GM21390 (cell line): ENCODE measurements around the gene MAN2C1.
"Not testable (repeated sequence)": the region's sequence is repeated elsewhere in the genome, so short reads cannot be mapped to it uniquely, and the experiment has no call there.

Experiments
- ATAC-seq: cut with Tn5 transposase; IDR thresholded peaks from one replicate; pipeline ENCODE4 v1.9.1; 2021; ENCODE audit not compliant: unreplicated experiment

Gene MAN2C1

DNA sequence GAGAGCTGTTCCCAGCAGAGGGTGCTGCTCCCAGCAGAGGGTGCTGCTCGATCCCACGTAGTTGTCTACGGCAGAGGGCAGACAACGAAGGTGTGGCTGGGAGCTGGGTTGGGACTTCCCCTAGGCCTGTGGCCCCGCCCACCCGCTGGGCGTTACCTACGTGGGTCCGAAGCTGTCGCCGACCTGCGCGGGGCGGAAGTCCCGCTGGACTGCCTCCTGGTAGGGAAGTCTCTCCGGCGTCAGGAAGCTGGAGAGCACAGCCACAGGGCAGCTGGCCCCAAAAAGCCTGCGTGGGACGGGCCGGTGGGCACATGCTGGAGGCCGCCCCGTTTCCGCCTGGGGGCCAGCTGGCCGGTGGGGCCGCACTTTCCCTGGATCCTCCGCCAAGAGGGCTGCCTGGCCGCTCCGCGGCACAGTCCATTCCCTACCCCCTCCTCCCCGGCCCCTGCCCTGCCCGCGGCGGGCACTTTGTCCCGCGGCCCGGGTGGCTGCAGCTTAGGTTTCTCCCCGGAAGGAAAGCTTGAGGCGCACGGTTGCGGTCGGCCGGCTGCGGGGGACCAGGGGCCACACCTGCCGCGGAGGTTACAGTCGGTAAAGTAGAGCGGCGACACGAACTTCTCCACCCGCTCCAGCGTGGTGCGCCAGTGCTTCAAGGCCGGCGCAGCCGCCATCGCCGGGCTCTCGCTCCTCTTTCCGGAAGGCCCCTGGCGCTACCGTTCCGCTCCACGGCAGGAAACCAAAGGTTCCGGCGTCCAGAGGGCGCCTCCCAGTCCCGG, at the start of gene MAN2C1:
Gene MAN2C1 (minus strand): TSS at position 695 of the 776 bp plus-strand sequence. CDS start 24 bp downstream, at position 671.
- ATAC-seq = peak; percentile 83

DNA sequence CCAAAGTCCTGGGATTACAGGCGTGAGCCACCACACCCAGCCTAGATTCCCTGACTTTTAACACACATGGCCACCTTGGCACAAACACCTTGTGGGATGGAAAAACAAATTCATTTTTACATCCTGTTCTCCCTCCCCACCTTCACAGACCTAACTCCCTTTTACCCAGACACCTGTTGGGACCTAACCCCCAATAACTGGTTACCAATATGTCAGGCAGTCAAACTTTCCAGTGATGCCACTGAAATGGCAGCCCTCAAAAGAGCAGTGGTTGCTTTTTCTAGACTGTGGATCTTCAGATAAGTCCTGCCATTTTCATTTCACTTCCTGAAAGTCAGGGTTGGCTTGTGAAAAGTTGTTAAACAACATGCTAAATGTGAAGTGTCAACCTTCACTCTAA, 48.2 kb upstream of the MAN2C1 start:
- no peak for ATAC-seq

DNA sequence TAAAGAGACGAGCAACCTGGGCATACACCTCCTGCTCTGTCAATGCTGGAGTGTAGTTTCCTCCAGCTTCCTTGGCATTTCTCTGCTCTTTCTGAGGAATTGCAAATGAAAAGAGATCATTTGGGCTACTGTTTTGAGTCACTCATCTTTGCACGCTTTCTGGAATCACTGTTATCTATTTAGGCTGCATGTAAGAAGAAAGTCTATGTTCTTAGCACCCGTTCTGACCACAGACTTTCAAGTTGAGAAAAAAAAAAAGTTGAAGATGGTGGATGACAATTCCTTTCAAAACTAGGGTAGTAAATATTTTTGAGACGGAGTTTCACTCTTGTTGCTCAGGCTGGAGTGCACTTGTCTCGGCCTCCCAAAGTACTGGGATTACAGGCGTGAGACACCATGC, 41.8 kb upstream of the MAN2C1 start:
- no peak for ATAC-seq

DNA sequence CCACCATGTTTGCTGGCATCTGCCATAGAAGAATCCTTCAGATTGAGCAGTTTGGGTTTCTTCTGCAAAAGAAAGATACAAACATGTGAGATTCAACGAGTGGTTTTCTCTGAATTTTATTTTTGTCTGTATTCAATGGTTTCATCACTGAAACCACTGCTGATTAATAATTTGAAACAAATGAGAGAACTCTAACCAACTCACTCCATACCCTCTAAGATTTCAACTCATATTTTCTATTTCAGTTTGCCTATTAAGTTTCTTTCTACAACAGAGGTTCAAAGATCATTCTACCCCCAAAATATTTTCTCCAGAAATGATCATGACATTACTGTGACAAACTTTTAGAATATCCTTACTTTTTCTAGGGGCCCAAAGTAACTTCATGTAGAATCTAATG, 38.7 kb upstream of the MAN2C1 start:
- ATAC-seq = no peak

DNA sequence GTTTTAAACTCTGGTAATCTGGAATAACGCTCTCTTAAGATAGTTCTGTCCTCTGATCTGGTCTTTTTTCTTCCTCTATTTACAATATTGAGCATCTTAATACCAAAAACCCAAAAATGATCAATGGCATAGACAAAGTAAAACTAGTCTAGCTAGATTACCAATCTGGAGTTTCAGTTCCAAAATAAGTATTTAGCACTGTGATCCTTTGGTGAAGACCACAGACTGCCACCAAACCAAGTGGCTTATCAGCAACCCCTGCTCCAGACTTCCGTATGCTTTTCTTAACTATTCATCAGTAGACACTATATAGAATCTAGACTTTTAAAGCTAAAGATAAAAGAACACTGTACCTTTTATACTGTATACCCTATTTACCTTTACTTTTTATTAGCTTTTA, 35.5 kb upstream of the MAN2C1 start:
- no peak for ATAC-seq

DNA sequence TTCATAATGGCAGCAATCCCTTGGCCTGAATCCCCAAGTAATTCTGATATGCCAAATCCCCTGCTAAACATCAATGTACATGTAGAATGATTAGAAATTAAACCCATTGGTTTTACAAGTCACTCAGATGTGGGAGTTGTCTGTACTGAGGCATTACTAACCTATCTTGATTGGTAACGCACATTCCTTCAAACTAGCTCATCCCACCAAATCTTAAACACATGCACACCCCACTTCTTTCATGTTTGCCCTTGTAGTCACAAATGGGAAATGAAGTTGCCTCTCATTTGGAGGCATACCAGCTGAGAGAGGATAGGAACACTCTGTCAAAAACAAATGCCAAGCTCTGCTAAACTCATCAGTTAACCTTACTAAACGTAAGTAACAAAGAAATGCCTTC, 29.1 kb upstream of the MAN2C1 start:
- ATAC-seq = no peak

DNA sequence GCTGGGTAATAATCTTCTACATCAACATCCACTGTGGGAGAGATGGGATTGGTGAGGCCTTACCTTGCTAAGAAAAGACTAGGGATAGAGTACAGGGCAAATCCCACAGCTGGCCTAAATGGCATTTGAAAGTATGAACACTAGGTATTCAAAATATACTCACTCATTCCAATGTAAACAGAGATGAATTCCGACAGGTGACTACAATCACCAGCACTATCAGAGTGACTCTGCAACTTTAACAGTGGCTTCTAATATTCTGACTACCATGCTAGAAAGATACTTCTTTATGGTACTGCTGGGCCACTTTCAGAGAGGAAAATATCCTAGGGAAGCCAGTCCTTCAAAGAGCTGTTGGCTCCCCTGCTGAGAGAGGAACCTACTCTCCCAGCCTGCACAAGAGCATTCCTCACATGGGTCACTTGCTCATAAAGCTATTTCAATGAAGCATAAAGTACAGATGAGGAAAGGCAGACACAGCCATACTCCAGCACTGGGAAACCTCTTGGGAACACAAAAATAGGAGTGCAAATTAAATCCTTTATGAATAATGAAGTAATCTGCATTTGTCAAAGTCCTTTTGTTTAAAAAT, 21.5 kb upstream of the MAN2C1 start:
- no peak for ATAC-seq

DNA sequence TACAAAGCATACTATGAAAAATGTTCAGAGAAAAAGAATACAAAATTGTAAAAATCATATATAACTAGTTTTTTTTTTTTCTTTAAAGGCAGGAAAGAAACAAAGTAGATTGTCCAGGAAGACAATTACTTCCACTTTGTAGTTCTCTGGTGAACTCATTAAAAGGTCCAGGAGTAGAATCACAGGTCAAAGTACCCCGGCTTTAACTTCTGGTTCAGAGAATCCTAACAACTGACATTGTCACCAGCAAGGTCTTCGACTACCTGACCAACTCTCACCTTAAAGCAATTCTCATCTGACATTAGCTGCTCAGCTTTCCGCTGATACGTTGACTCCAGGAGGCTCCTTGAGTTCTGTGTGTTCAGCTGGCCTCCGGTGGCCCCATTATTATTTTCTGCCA, 15.6 kb upstream of the MAN2C1 start:
- ATAC-seq = not testable (repeated sequence)

DNA sequence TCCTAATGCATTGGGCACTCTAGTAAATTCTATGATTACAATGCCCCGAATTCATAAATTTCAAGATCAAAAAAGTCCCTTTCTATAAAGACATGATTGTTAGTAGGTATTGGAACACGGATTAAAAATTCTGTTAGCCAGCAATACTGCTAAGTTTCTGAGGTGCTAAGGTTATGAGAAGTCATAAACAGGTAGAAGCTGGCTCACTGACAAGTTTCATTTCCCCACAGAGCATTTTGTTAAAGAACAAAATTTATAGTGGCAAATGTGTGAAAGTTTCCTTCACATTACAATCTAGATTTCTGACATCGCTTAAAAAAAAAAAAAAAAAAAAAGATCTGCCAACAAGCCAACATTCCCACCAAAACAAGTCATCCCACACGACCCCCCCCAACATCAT, 12.4 kb upstream of the MAN2C1 start:
- ATAC-seq = no peak

DNA sequence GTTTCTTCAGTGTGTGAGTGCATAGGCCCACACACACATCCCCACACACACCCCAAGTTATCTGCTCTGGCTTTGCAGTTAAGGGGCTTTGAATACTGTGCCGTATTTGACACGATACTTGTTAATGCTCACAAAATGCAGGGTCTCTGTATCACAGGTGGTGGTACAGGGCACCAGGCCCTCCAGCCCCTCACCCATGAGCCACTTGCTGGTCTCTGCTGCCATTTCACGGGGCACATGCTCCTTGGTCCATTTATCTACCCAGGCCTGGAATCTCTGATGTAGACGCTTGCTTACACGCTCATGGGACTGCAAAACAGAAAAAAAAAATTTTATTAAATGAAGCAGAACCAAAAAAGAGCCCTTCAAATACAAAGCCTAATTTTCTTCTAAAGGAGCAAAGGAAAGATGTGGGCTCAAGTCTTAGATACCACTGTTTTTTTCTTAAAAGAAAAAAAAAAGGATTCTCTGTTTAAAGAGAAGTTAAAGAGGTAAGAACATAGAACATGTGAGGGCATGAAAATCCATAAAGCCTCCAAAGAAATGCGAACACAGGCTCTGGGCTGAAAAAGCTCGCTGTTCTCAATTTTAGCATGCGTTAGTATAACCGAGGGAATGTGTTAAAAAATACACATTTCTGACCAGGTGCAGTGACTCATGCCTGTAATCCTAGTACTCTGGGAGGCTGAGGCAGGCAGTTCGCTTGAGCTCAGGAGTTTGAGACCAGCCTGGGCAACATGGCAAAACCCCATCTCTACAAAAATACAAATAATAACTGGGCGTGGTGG, 3.7 kb upstream of the MAN2C1 start:
- ATAC-seq = no peak

DNA sequence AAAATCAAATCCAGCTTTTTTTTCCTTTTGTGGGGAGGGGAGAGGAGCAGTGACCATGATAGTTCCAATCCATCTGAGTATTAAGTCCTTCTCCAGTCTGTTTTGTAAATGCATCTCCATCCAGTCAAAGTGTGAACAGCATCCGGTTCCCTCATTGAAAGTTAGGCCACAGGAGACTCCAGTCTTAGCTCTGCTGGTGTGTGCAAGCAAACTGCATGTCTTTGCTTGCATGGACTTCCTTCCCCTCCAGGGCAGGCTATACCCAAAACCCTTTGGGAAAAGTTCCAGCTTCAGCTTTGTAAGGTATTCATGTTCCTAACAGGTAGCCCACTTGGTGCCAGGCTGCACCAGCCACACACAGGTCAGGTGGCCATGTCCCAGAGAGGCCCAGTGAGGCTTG, 3.1 kb upstream of the MAN2C1 start:
- no peak for ATAC-seq

DNA sequence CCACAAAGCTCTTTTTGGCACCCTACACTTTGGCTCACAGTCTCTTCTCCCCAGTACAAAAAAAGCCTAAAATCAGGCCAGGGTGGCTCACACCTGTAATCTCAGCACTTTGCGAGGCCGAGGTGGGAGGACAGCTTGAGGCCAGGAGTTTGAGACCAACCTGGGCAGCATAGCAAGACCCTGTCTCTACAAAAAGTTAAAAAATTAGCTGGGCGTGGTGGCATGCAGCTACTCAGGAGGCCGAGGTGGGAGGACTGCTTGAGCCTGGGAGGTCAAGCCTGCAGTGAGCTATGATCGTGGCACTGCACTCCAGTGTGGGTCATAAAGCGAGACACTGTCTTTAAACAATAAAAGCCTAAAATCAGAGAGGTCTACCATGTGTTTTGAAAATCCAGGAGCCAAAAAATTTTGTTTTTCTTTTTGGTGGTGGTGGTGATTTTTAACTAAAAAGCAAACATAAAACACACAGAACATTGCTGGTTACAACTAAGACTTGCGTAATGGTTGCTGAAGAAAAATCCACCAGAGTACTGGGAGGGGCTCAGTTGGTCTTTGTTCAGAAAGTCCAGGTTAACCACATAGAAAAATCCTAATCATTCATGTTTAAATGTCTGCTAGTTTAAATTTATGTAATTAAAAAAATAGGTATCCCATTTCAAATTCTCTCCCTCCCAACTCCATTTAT, 1.6 kb upstream of the MAN2C1 start:
- ATAC-seq = no peak

DNA sequence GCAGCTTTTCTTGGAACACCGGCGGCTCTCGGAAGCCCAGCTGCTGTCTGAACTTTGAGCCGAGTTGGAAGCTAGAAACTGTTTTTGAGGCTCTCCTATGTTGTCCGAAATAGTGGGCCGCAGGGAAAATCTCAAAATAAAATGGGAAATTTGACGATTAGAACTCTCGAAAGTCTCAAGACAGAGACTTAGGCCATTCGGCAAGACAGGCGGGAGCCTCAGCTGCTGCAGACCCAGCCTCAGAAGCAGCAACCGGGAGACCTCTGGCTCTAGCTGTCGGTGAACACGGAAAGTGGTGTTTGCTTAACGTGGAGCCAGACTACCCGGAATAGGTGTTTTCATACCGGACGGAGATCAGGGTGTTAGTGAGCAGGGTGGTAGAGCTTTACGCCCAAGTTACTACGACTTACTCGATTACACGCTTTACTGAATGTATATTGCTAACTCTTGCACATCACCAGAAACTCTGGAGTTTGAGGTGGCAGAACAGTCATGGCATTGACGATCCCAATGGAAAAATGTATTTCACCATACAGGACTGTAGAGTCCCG, 357 bp upstream of the MAN2C1 start:
- ATAC-seq = peak; percentile 2

DNA sequence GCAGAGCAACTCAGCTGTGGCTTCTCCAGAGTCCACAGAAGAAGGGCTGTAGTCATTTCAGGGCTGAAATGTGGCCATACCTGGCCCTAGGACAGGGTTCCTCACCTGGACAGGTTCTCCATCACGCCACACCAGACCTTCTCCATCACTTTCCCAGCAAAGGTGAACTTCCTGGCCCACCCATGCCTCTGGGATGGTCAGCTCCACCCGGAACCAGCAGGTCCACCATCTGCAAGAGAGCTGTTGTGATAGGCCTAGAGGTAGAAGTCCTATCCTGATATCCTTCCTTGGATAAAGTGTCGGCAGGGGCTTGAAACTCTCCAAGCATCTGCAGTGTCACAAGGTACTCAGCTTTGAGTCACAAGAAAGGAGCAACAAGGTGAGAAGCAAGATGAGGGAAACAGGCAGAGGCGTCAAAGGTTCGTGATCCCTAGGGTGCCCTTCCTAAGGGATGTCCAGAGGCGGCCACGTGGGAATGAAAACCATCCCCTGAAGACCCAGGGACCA, 948 bp downstream of the MAN2C1 start:
- ATAC-seq = no peak

DNA sequence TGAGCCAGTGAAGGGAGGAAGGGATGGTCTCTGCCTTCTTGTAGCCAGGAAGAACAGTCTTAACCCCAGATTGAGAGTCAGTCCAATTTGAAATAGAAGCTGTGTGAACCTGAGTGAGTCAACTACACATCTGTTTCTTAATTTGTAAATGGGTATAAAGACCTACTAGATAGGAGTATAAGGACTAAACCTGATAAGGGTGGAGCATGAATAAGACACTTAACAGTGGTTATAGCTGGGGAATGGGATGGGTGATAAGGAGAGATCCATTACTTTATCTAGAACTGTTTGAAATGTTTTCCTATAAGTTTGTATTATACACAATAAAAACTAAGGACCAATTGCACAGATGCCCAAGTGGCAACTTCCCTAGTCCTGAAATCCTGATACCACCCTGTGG, 1.4 kb downstream of the MAN2C1 start:
- no peak for ATAC-seq

DNA sequence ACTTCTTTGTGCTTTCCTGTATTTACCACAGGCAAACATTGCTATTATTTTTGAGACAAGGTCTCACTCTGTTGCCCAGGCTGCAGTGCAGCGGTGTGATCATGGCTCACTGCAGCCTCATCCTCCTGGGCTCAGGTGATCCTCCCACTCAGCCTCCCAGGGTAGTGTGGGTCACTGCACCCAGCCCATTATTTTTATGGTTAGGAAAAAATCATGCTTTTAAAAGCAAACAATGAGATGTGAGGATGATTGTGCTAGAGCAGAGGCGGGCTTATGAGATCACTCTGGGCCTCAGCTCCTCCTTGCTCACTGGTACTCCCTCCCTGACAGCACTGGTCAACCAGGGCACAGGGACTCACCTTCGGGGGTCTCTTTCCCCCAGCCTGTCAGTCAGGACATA, 2.2 kb downstream of the MAN2C1 start:
- ATAC-seq = no peak

DNA sequence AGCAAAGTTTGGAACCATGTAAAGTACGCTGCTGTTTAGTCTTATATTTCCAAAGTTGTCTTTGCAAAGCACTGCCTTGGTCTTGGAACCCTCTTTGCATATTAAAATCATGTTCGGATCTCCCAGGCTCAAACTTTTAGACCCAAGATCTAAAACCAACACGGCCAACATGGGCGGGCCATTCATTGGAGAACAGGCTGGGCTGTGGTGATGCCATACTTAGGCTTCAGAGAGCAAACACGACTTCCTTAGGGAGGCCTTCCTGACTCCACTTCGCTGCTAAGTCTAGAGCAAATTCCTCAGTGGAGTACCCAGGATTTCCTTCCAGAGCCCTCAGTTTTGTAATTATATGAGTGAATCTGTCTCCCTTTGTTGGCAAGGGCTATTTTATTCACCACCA, 3.5 kb downstream of the MAN2C1 start:
- no peak for ATAC-seq

DNA sequence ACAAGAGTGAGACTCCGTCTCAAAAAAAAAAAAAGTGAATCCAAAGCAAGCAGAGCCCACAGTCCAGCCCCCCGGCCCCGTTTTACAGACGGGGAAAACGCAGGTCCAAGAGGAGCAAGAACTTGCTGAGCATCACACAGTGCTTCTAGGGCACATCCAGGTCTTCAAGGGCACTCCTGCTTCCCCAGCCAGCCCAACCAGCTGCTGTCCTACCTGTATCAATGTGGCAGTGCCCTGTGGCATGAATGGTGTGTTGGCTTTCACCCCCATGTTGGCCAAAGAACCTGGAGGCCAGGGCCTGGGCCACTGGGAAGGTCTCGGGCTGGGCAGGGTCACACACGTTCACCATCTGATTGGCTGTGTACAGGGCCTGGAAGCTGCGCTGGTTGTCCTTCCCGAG, 4.6 kb downstream of the MAN2C1 start:
- ATAC-seq = no peak

DNA sequence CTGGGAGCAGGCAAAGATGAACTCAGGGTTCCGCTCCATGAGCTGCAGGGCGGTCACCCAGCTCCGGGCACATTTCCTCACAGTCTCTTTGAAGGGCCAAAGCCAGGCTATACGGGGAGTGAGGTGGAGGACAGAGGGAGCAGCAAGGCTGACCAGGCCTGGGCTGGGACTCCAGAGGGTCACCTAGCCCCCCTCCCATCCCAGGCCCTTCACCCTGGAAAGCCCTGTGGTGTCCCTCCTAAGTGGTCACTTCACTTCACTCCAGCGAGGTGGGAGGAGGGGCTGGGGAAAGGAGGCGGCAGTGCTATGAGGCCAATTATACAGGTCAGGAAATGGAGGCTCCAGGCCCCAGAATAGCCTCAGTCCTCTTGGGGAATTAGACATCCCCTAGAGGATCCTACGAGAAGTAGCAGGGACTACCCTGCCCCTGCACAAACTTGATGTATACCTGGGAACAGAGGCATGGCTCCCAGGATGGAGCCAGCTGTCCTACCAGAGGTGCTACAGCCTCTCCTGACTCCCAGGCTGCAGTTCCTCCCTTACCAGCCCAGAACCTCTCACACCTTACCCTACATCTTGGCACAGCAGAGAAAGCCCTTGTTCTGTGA, 5.7 kb downstream of the MAN2C1 start:
- ATAC-seq = no peak

DNA sequence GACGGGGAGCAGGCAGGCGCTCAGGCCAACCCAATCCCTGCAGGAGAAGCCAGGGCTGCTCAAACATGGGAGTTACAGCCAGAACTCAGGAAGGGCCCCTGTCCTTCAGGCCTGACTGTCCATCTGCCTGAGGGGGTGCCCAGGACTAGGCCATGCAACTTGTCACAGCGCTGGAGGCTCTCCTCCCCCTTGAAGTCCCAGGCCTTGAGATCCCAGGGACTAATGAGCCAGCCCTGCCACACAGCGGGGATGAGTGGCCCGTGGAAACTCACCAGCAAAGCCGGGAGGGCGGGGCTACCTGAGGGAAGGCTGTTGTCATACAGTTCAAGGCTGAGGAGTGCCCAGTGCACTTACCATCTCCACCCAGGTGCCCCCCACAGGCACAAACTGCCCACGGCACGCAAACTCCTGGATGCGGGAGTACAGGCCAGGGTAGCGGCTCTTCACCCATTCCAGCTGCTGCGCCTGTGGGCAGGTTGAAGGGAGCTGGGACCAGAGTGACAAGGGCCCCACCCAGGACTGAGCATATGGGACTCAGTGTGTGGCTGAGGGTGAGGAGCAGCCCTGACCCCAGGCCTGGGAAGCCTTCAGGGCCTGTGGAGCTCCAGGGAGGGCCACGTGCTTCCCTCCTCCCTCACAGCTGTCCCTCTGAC, 6.3 kb downstream of the MAN2C1 start:
- no peak for ATAC-seq
